ENCODE results near the gene CHID1. TPM values are rescaled to one million over a fixed set of nuclear protein-coding genes. Genes with fewer than 3 reads are reported as not detected.
A peak's percentile ranks its signal among the peaks of the same experiment; 100 is the strongest.

The CHID1 gene
- total and polyA plus RNA-seq, 9 of the 15 experiments (the other 6 are each of a cell fraction or from before 2014, with no cell fraction given), result 15.1 to 108 (median 39.8) TPM

DNA sequence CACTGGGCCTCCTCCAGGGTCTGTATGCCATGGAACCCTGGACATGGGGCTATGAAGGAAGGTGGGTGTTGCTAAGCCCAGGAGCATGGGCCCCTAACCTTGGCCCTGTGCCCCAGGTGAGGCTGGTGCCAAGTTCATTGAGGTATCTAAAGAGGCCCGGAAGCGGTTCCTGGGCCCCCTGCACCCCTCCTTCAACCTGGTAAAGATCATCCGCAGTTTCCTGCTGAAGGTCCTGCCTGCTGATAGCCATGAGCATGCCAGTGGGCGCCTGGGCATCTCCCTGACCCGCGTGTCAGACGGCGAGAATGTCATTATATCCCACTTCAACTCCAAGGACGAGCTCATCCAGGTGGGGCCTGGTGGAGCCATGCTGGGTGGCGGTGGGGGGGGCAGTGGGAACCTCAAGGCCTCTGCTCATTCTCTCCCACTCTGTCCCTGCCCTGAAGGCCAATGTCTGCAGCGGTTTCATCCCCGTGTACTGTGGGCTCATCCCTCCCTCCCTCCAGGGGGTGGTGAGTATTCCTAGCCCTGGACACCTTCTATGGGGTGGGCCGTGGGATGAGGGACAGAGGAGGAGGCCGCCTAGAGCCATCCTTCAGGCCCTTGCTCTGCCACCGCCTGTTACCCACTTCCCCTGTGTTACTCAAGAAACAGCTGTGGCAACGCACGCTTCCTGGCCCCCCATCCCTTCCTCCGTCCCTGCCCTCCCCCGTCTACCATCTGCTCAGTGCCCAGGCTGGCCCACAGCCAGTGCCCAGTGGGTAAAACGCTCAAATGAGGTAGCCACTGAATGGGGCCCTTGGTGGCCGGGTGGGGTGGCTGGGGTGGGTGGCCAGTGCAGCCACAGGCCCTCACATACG lies 88.9 kb downstream of the CHID1 start:
- intact Hi-C loops (cut with micrococcal nuclease) (no loop called here), in situ Hi-C loops (cut with MboI) (no loop called here)
- FAIRE-seq (no peak), ATAC-seq (no peak), DNase-seq (ENCODE audit: extremely low read depth in 1 of 4, low spot score in 3 of 4) (no peak)
- no peaks in the 10 kb centered on the region for H3K9me3 ChIP-seq (replicated peaks; ENCODE audit: control insufficient read depth, insufficient read depth, low read depth, low read length)
- CTCF ChIA-PET (ENCODE audit: low intra/inter-chr PET ratio), result no interaction called here
- H3K4me1 ChIP-seq (replicated peaks in 1 of 2; ENCODE audit: control insufficient read depth in 2 of 2, insufficient read depth in 2 of 2, low read length in 2 of 2), result peaks cover 24 to 80% of the 10 kb centered on the region in 2 experiments; a peak in 4 of 5 replicates
- peak overlapping the region in 1 of 2 experiments; percentile 100; a peak in 2 of 4 replicates for H3K9ac ChIP-seq (ENCODE audit: insufficient read depth in 1 of 2, low read depth in 2 of 2, low read length in 2 of 2)
- peaks cover 37% of the 10 kb centered on the region; the same call in 1 of the 3 replicates for H3K36me3 ChIP-seq (ENCODE audit: control insufficient read depth, insufficient read depth, low read length)
- H3K4me3 ChIP-seq, result no peak overlapping the region
- peaks cover 13% of the 10 kb centered on the region for H4K20me1 ChIP-seq (replicated peaks; ENCODE audit: control insufficient read depth, insufficient read depth, low read length)
- H3K27ac ChIP-seq (ENCODE audit: extremely low read depth, low read depth, low read length), result no peak overlapping the region
- H3K27me3 ChIP-seq (ENCODE audit: control insufficient read depth in 2 of 2, insufficient read depth in 2 of 2, low read length in 2 of 2), result no peaks in the 10 kb centered on the region
- BruUV-seq (replicated peaks), result no TSS peak
- H2AFZ ChIP-seq (ENCODE audit: low read depth, low read length), result no peak overlapping the region
- 84% methylated on average over 17 of the region's 22 CpGs for WGBS (ENCODE audit: insufficient coverage, low coverage, missing lambda C conversion rate)
- peaks cover 25% of the 10 kb centered on the region for H3K79me2 ChIP-seq (ENCODE audit: control insufficient read depth, insufficient read depth, low read length)
- H3K4me2 ChIP-seq (ENCODE audit: insufficient read depth, low read length), result no peak overlapping the region
- POLR2A ChIA-PET, result interaction anchor here (0.6 to 5.2 kb wide), 6 partner anchors 9 to 19 kb away, joined by 4 to 36 read pairs (median 8); partner anchors contain the start of genes POLR2L and TSPAN4
- peaks cover 3% of the 10 kb centered on the region for H3K9me1 ChIP-seq (ENCODE audit: control insufficient read depth, insufficient read depth, low read length)
- TF ChIP-seq, protein P1, sequence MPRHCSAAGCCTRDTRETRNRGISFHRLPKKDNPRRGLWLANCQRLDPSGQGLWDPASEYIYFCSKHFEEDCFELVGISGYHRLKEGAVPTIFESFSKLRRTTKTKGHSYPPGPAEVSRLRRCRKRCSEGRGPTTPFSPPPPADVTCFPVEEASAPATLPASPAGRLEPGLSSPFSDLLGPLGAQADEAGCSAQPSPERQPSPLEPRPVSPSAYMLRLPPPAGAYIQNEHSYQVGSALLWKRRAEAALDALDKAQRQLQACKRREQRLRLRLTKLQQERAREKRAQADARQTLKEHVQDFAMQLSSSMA (CRISPR knock-in tag; IDR thresholded peaks at IDR 0.05), result no peak
- TF ChIP-seq, protein P2, sequence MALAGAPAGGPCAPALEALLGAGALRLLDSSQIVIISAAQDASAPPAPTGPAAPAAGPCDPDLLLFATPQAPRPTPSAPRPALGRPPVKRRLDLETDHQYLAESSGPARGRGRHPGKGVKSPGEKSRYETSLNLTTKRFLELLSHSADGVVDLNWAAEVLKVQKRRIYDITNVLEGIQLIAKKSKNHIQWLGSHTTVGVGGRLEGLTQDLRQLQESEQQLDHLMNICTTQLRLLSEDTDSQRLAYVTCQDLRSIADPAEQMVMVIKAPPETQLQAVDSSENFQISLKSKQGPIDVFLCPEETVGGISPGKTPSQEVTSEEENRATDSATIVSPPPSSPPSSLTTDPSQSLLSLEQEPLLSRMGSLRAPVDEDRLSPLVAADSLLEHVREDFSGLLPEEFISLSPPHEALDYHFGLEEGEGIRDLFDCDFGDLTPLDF (CRISPR knock-in tag; IDR thresholded peaks at IDR 0.05), result no peak
- TF ChIP-seq, protein P3, sequence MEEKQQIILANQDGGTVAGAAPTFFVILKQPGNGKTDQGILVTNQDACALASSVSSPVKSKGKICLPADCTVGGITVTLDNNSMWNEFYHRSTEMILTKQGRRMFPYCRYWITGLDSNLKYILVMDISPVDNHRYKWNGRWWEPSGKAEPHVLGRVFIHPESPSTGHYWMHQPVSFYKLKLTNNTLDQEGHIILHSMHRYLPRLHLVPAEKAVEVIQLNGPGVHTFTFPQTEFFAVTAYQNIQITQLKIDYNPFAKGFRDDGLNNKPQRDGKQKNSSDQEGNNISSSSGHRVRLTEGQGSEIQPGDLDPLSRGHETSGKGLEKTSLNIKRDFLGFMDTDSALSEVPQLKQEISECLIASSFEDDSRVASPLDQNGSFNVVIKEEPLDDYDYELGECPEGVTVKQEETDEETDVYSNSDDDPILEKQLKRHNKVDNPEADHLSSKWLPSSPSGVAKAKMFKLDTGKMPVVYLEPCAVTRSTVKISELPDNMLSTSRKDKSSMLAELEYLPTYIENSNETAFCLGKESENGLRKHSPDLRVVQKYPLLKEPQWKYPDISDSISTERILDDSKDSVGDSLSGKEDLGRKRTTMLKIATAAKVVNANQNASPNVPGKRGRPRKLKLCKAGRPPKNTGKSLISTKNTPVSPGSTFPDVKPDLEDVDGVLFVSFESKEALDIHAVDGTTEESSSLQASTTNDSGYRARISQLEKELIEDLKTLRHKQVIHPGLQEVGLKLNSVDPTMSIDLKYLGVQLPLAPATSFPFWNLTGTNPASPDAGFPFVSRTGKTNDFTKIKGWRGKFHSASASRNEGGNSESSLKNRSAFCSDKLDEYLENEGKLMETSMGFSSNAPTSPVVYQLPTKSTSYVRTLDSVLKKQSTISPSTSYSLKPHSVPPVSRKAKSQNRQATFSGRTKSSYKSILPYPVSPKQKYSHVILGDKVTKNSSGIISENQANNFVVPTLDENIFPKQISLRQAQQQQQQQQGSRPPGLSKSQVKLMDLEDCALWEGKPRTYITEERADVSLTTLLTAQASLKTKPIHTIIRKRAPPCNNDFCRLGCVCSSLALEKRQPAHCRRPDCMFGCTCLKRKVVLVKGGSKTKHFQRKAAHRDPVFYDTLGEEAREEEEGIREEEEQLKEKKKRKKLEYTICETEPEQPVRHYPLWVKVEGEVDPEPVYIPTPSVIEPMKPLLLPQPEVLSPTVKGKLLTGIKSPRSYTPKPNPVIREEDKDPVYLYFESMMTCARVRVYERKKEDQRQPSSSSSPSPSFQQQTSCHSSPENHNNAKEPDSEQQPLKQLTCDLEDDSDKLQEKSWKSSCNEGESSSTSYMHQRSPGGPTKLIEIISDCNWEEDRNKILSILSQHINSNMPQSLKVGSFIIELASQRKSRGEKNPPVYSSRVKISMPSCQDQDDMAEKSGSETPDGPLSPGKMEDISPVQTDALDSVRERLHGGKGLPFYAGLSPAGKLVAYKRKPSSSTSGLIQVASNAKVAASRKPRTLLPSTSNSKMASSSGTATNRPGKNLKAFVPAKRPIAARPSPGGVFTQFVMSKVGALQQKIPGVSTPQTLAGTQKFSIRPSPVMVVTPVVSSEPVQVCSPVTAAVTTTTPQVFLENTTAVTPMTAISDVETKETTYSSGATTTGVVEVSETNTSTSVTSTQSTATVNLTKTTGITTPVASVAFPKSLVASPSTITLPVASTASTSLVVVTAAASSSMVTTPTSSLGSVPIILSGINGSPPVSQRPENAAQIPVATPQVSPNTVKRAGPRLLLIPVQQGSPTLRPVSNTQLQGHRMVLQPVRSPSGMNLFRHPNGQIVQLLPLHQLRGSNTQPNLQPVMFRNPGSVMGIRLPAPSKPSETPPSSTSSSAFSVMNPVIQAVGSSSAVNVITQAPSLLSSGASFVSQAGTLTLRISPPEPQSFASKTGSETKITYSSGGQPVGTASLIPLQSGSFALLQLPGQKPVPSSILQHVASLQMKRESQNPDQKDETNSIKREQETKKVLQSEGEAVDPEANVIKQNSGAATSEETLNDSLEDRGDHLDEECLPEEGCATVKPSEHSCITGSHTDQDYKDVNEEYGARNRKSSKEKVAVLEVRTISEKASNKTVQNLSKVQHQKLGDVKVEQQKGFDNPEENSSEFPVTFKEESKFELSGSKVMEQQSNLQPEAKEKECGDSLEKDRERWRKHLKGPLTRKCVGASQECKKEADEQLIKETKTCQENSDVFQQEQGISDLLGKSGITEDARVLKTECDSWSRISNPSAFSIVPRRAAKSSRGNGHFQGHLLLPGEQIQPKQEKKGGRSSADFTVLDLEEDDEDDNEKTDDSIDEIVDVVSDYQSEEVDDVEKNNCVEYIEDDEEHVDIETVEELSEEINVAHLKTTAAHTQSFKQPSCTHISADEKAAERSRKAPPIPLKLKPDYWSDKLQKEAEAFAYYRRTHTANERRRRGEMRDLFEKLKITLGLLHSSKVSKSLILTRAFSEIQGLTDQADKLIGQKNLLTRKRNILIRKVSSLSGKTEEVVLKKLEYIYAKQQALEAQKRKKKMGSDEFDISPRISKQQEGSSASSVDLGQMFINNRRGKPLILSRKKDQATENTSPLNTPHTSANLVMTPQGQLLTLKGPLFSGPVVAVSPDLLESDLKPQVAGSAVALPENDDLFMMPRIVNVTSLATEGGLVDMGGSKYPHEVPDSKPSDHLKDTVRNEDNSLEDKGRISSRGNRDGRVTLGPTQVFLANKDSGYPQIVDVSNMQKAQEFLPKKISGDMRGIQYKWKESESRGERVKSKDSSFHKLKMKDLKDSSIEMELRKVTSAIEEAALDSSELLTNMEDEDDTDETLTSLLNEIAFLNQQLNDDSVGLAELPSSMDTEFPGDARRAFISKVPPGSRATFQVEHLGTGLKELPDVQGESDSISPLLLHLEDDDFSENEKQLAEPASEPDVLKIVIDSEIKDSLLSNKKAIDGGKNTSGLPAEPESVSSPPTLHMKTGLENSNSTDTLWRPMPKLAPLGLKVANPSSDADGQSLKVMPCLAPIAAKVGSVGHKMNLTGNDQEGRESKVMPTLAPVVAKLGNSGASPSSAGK (IDR thresholded peaks at IDR 0.05), result no peak
- TF ChIP-seq HDAC1 (IDR thresholded peaks at IDR 0.05), result no peak
- TF ChIP-seq PPARD (CRISPR knock-in tag; IDR thresholded peaks at IDR 0.05), result no peak
- TF ChIP-seq GTF2E2 (tag; IDR thresholded peaks at IDR 0.05), result no peak
- TF ChIP-seq POU5F1 (IDR thresholded peaks at IDR 0.05; ENCODE audit: borderline replicate concordance, low read depth, low read length, partially characterized antibody), result no peak
